MM.1S (cell line): ENCODE results near the gene TTK.

ENCODE experiments used
- DNase-seq: peaks from one replicate; pipeline ENCODE4 v3.0.0-alpha.2; 2015
- H2AFZ ChIP-seq: fragments of 300-600 bp; sonication (generic); 2 replicates; pipeline ENCODE4 v1.6.0; 2016; ENCODE audit warnings: antibody characterized with exemption, low read length
- H3F3A ChIP-seq: fragments of 300-600 bp; sonication (generic); 2 replicates; pipeline ENCODE4 v1.6.1; 2016; ENCODE audit warnings: mild to moderate bottlenecking, antibody characterized with exemption, low read length, moderate library complexity, mixed read lengths; ENCODE audit not compliant: insufficient read depth
- H3K27ac ChIP-seq: fragments of 300-600 bp; sonication (generic); 2 replicates; pipeline ENCODE4 v1.5.1; 2016; ENCODE audit warnings: mild to moderate bottlenecking, low read length
- H3K27me3 ChIP-seq: fragments of 300-600 bp; sonication (generic); replicated peaks from 2 replicates; pipeline ENCODE4 v1.6.0; 2016; ENCODE audit warnings: low read length; ENCODE audit not compliant: insufficient read depth
- H3K36me3 ChIP-seq: fragments of 300-600 bp; sonication (generic); replicated peaks from 2 replicates; pipeline ENCODE4 v1.6.1; 2016; ENCODE audit warnings: mild to moderate bottlenecking, low read length, mixed read lengths; ENCODE audit not compliant: insufficient read depth
- H3K4me1 ChIP-seq: fragments of 300-600 bp; sonication (generic); 2 replicates; pipeline ENCODE4 v1.6.1; 2016; ENCODE audit warnings: low read length, mixed read lengths
- H3K4me2 ChIP-seq: fragments of 300-600 bp; sonication (generic); 2 replicates; pipeline ENCODE4 v1.6.0; 2016; ENCODE audit warnings: low read depth, low read length
- H3K4me3 ChIP-seq: fragments of 300-600 bp; sonication (generic); 2 replicates; pipeline ENCODE4 v1.5.1; 2016; ENCODE audit warnings: low read length, mixed read lengths
- H3K79me2 ChIP-seq: fragments of 300-600 bp; sonication (generic); 2 replicates; pipeline ENCODE4 v1.6.1; 2016; ENCODE audit warnings: mixed run types, low read length, mixed read lengths
- H3K9ac ChIP-seq: fragments of 300-600 bp; sonication (generic); 2 replicates; pipeline ENCODE4 v1.6.1; 2016; ENCODE audit warnings: low read length, mixed read lengths
- H3K9me2 ChIP-seq: fragments of 300-600 bp; sonication (generic); replicated peaks from 2 replicates; pipeline ENCODE4 v1.6.1; 2016; ENCODE audit warnings: mild to moderate bottlenecking, low read length, mixed read lengths; ENCODE audit not compliant: insufficient read depth
- H3K9me3 ChIP-seq: fragments of 300-600 bp; sonication (generic); replicated peaks from 2 replicates; pipeline ENCODE4 v1.6.1; 2016; ENCODE audit warnings: mild to moderate bottlenecking, low read length, mixed read lengths; ENCODE audit not compliant: insufficient read depth
- H4K20me1 ChIP-seq: fragments of 300-600 bp; sonication (generic); 2 replicates; pipeline ENCODE4 v1.6.1; 2016; ENCODE audit warnings: mild to moderate bottlenecking, low read length, moderate library complexity, mixed read lengths; ENCODE audit not compliant: insufficient read depth
- EZH2 ChIP-seq: fragments of 300-600 bp; sonication (generic); optimal IDR thresholded peaks from 2 replicates; pipeline ENCODE3; 2017; ENCODE audit warnings: low read depth, mild to moderate bottlenecking, antibody characterized with exemption, low read length, mixed read lengths
- EZH2phosphoT487 ChIP-seq: fragments of 300-600 bp; sonication (generic); IDR thresholded peaks from 2 replicates; pipeline ENCODE4 v1.6.1; 2018; ENCODE audit warnings: antibody characterized with exemption, low read length
- TF ChIP-seq, protein P1 (sequence below): fragments of 300-600 bp; sonication (generic); IDR thresholded peaks from 2 replicates; pipeline ENCODE4 v1.5.1; 2016; ENCODE audit warnings: antibody characterized with exemption, low read length, mixed read lengths

TTK gene

DNA sequence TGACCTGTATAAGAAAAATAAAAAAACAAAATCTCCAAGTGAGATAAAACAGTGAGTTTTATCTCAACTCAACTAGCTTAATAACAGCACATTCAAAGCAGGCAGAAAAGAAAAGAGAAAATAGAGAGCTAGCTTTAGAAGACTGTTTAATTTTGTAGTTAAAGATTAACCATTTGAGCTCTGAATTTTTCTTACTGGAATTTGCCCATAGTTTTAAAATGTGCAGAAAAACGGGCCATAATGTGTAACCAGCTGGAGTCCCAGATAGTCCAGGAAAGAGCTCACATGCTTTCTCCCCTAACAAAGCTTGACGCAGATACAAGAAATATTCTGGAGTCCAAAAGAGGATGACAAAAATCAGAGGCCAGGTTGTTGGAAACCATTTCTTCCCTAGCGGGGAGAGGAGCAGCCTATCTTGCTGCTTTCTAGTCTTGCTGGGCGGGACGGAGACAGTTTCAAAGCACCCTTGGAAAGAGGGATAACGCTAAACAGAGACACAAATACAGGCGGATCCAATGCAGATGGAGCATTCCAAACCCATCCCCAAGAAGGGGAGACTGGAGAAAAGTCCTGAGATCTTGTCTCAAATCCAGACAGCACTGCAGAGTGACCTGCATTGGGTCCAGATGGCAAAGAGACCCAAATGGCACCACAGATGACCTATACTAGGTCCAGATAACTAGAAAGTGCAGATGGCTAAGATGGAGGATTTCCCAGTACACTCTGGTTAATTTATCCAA is 16.1 kb downstream of the TTK start:
- Histone ChIP-seq H3K79me2 (no peaks in the 10 kb centered on the region), H3K9me2 (no peaks in the 10 kb centered on the region), H2AFZ (no peak overlapping the region), H3K4me1 (no peaks in the 10 kb centered on the region), H3K9ac (no peak overlapping the region), H3K4me3 (no peak overlapping the region), H4K20me1 (no peaks in the 10 kb centered on the region), H3F3A (no peaks in the 10 kb centered on the region), H3K9me3 (no peaks in the 10 kb centered on the region), H3K27me3 (no peaks in the 10 kb centered on the region), H3K4me2 (no peak overlapping the region), H3K27ac (no peak overlapping the region), H3K36me3 (no peaks in the 10 kb centered on the region)
- DNase-seq: no peak
- TF ChIP-seq, protein P1, sequence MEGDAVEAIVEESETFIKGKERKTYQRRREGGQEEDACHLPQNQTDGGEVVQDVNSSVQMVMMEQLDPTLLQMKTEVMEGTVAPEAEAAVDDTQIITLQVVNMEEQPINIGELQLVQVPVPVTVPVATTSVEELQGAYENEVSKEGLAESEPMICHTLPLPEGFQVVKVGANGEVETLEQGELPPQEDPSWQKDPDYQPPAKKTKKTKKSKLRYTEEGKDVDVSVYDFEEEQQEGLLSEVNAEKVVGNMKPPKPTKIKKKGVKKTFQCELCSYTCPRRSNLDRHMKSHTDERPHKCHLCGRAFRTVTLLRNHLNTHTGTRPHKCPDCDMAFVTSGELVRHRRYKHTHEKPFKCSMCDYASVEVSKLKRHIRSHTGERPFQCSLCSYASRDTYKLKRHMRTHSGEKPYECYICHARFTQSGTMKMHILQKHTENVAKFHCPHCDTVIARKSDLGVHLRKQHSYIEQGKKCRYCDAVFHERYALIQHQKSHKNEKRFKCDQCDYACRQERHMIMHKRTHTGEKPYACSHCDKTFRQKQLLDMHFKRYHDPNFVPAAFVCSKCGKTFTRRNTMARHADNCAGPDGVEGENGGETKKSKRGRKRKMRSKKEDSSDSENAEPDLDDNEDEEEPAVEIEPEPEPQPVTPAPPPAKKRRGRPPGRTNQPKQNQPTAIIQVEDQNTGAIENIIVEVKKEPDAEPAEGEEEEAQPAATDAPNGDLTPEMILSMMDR: no peak
- TF ChIP-seq EZH2: no peak

GRCh38 chr6:80021131-80021530 is 16.7 kb downstream of the TTK start:
- no peak for DNase-seq
- Histone ChIP-seq H2AFZ (no peak overlapping the region), H3K36me3 (no peaks in the 10 kb centered on the region; the same call in 1 of the 2 replicates), H3K9ac (no peak overlapping the region), H3K4me1 (no peaks in the 10 kb centered on the region), H4K20me1 (no peaks in the 10 kb centered on the region), H3K27ac (no peak overlapping the region), H3K9me2 (no peaks in the 10 kb centered on the region), H3K4me2 (no peak overlapping the region), H3K4me3 (no peak overlapping the region), H3K9me3 (no peaks in the 10 kb centered on the region), H3F3A (no peaks in the 10 kb centered on the region), H3K79me2 (no peaks in the 10 kb centered on the region), H3K27me3 (no peaks in the 10 kb centered on the region)
- TF ChIP-seq, protein P1: no peak
- TF ChIP-seq EZH2phosphoT487 (no peak), EZH2 (no peak)

DNA sequence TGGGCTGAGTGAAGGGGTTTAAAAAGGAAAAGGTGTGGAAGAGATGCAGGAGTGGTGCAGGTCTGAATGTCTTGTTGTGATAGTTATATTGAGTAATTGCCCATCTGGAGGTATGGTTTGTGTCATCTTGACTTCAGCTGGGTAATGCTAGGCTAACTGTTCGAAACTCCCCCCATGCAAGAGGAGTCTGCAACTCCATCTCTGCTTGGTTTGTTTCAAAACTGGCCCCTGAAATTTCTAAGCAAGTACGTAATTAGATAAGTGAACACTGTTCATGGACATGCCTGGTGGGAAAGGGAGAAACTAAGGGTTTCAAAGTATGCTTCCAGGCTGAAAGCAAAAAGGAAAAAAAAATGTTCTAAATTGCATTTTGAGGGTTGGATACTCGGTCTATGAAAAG is 17.1 kb downstream of the TTK start:
- H3K27ac ChIP-seq: no peak overlapping the region
- no peak for TF ChIP-seq EZH2
- TF ChIP-seq, protein P1: no peak
- no peak for TF ChIP-seq EZH2phosphoT487
- H2AFZ ChIP-seq: no peak overlapping the region
- no peaks in the 10 kb centered on the region for H3K9me3 ChIP-seq
- no peaks in the 10 kb centered on the region for H3K27me3 ChIP-seq
- H4K20me1 ChIP-seq: no peaks in the 10 kb centered on the region
- DNase-seq: no peak
- no peaks in the 10 kb centered on the region for H3K4me1 ChIP-seq
- no peaks in the 10 kb centered on the region; the same call in 1 of the 2 replicates for H3K36me3 ChIP-seq
- no peaks in the 10 kb centered on the region for H3K79me2 ChIP-seq
- H3F3A ChIP-seq: no peaks in the 10 kb centered on the region
- no peak overlapping the region for H3K4me2 ChIP-seq
- H3K9ac ChIP-seq: no peak overlapping the region
- no peak overlapping the region for H3K4me3 ChIP-seq
- no peaks in the 10 kb centered on the region for H3K9me2 ChIP-seq
